ENCODE results near the gene MIP. TPM values are rescaled to one million over a fixed set of nuclear protein-coding genes. Genes with fewer than 3 reads are reported as not detected.

Gene MIP
- total RNA-seq, 4 donors from 2014 or later, result not detected

- Histone ChIP-seq H3K9me3 (no peaks in the 10 kb centered on the region), H3K36me3 (peaks cover 4 to 34% (median 15%) of the 10 kb centered on the region in 4 donors), H3K4me3 (no peak overlapping the region), H3K27ac (replicated peaks in 1 of 4) (no peak overlapping the region), H3K4me1 (no peaks in the 10 kb centered on the region), H3K27me3 (no peaks in the 10 kb centered on the region)
- intact Hi-C loops (cut with DNase I), result no loop called here
- DNase-seq (ENCODE audit: extremely low spot score), result no peak
- 95% methylated on average over 11 of the region's 11 CpGs for WGBS
- no peak for TF ChIP-seq CTCF (IDR thresholded peaks at IDR 0.05)
- no peak for TF ChIP-seq POLR2A (IDR thresholded peaks at IDR 0.05; ENCODE audit: low read depth)
- TF ChIP-seq EP300 (IDR thresholded peaks at IDR 0.05), result no peak
These were observed 36.7 kb downstream of the MIP start for GRCh38 chr12:56417739-56418138.

GRCh38 chr12:56414401-56414800, 40.1 kb downstream of the MIP start:
- H3K27me3 ChIP-seq, result no peaks in the 10 kb centered on the region
- H3K4me3 ChIP-seq, result no peak overlapping the region
- H3K27ac ChIP-seq (replicated peaks in 1 of 4), result no peak overlapping the region
- intact Hi-C loops (cut with DNase I), result no loop called here
- H3K4me1 ChIP-seq, result no peaks in the 10 kb centered on the region
- TF ChIP-seq POLR2A (IDR thresholded peaks at IDR 0.05; ENCODE audit: low read depth) (no peak), POLR2AphosphoS5 (IDR thresholded peaks at IDR 0.05) (no peak), EP300 (IDR thresholded peaks at IDR 0.05) (no peak), CTCF (IDR thresholded peaks at IDR 0.05) (no peak)
- 86% methylated on average over 3 of the region's 3 CpGs for WGBS
- no peak for DNase-seq (ENCODE audit: extremely low spot score)
- H3K9me3 ChIP-seq, result no peaks in the 10 kb centered on the region
- peaks cover 0 to 12% (median 4%) of the 10 kb centered on the region in 4 donors for H3K36me3 ChIP-seq

GRCh38 chr12:56413392-56413791, 41.1 kb downstream of the MIP start:
- no peak overlapping the region for H3K4me3 ChIP-seq
- 84% methylated on average over 5 of the region's 7 CpGs for WGBS

GRCh38 chr12:56411781-56412639, 42.4 kb downstream of the MIP start:
- TF ChIP-seq POLR2AphosphoS5 (IDR thresholded peaks at IDR 0.05), result no peak
- no peak for TF ChIP-seq CTCF (IDR thresholded peaks at IDR 0.05)
- TF ChIP-seq POLR2A (IDR thresholded peaks at IDR 0.05; ENCODE audit: low read depth), result no peak
- no peak for TF ChIP-seq EP300 (IDR thresholded peaks at IDR 0.05)
- DNase-seq (ENCODE audit: extremely low spot score), result no peak
- Histone ChIP-seq H3K27ac (replicated peaks in 1 of 4) (no peak overlapping the region), H3K27me3 (no peaks in the 10 kb centered on the region), H3K4me1 (no peaks in the 10 kb centered on the region), H3K4me3 (no peak overlapping the region), H3K36me3 (no peaks in the 10 kb centered on the region), H3K9me3 (no peaks in the 10 kb centered on the region)
- intact Hi-C loops (cut with DNase I), result no loop called here
- 57% methylated on average over 3 of the region's 6 CpGs for WGBS

More at GRCh38 chr12:56413392-56413791, 41.1 kb downstream of the MIP start:
- H3K4me1 ChIP-seq, result no peaks in the 10 kb centered on the region
- H3K27me3 ChIP-seq, result no peaks in the 10 kb centered on the region
- intact Hi-C loops (cut with DNase I), result no loop called here
- TF ChIP-seq POLR2A (IDR thresholded peaks at IDR 0.05; ENCODE audit: low read depth), result no peak
- no peak for TF ChIP-seq CTCF (IDR thresholded peaks at IDR 0.05)
- no peak for TF ChIP-seq POLR2AphosphoS5 (IDR thresholded peaks at IDR 0.05)
- no peak for TF ChIP-seq EP300 (IDR thresholded peaks at IDR 0.05)
- no peaks in the 10 kb centered on the region for H3K9me3 ChIP-seq
- no peak for DNase-seq (ENCODE audit: extremely low spot score)
- H3K27ac ChIP-seq (replicated peaks in 1 of 4), result no peak overlapping the region
- peaks cover 0 to 12% (median 4%) of the 10 kb centered on the region in 4 donors for H3K36me3 ChIP-seq
